Measurements from ENCODE around the gene RALGAPA2. TPM values are rescaled to one million over a fixed set of nuclear protein-coding genes. Genes with fewer than 3 reads are reported as not detected.

RALGAPA2 gene
- polyA plus RNA-seq, 1 donor from 2014 or later, result 21.8 TPM

DNA sequence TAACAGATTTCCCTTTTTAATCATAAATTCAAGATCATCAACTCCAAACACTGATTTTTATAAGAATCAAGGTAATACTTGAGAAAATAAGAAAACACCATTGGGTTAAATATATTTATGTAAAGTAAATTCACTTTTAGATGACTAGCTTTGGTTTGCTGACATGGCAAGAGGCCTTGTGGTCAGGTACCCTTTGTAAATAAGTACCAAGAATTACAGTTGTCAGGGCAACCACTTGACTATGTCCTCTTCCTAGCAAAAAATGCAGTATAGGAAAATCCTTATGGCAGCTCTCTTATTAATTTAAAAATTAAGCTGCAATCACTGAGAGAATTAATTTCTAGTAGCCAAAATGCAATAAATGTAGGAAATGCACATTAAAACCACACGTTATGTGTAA is 190.7 kb downstream of the RALGAPA2 start:
- H3K4me2 ChIP-seq (ENCODE audit: low read length), result no peak overlapping the region
- no peak overlapping the region for H3K27ac ChIP-seq (ENCODE audit: low read length)
- no peaks in the 10 kb centered on the region for H3K36me3 ChIP-seq (ENCODE audit: insufficient read depth, low read length)
- no peak overlapping the region for H3K9ac ChIP-seq (ENCODE audit: low read length)
- no peak overlapping the region for H3K4me3 ChIP-seq (ENCODE audit: low read length)
- no peak overlapping the region for H2AFZ ChIP-seq (ENCODE audit: low read depth, low read length)
- H3K9me2 ChIP-seq (ENCODE audit: insufficient read depth, low read length), result no peaks in the 10 kb centered on the region
- no peak for TF ChIP-seq EZH2 (IDR thresholded peaks at IDR 0.05; ENCODE audit: borderline replicate concordance, insufficient read depth, low read length, poor library complexity, severe bottlenecking)
- TF ChIP-seq, protein P1, sequence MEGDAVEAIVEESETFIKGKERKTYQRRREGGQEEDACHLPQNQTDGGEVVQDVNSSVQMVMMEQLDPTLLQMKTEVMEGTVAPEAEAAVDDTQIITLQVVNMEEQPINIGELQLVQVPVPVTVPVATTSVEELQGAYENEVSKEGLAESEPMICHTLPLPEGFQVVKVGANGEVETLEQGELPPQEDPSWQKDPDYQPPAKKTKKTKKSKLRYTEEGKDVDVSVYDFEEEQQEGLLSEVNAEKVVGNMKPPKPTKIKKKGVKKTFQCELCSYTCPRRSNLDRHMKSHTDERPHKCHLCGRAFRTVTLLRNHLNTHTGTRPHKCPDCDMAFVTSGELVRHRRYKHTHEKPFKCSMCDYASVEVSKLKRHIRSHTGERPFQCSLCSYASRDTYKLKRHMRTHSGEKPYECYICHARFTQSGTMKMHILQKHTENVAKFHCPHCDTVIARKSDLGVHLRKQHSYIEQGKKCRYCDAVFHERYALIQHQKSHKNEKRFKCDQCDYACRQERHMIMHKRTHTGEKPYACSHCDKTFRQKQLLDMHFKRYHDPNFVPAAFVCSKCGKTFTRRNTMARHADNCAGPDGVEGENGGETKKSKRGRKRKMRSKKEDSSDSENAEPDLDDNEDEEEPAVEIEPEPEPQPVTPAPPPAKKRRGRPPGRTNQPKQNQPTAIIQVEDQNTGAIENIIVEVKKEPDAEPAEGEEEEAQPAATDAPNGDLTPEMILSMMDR (IDR thresholded peaks at IDR 0.05; ENCODE audit: poor library complexity, severe bottlenecking), result no peak
- no peak for TF ChIP-seq EP300 (conservative IDR thresholded peaks at IDR 0.05; ENCODE audit: poor library complexity, severe bottlenecking)
- no peak for TF ChIP-seq SMC3 (conservative IDR thresholded peaks at IDR 0.05; ENCODE audit: poor library complexity)
- no peak for TF ChIP-seq POLR2AphosphoS5 (IDR thresholded peaks at IDR 0.05)
- TF ChIP-seq TAF1 (IDR thresholded peaks at IDR 0.05; ENCODE audit: low read depth), result no peak
- H3K9me3 ChIP-seq (ENCODE audit: low read length), result no peaks in the 10 kb centered on the region
- no peaks in the 10 kb centered on the region for H4K20me1 ChIP-seq (ENCODE audit: insufficient read depth)
- H3F3A ChIP-seq (ENCODE audit: insufficient read depth, low read length, poor library complexity, severe bottlenecking), result no peaks in the 10 kb centered on the region
- H3K27me3 ChIP-seq (ENCODE audit: insufficient read depth, low read depth, low read length), result no peaks in the 10 kb centered on the region
- no peaks in the 10 kb centered on the region for H3K79me2 ChIP-seq (replicated peaks; ENCODE audit: insufficient read depth, low read length)

DNA sequence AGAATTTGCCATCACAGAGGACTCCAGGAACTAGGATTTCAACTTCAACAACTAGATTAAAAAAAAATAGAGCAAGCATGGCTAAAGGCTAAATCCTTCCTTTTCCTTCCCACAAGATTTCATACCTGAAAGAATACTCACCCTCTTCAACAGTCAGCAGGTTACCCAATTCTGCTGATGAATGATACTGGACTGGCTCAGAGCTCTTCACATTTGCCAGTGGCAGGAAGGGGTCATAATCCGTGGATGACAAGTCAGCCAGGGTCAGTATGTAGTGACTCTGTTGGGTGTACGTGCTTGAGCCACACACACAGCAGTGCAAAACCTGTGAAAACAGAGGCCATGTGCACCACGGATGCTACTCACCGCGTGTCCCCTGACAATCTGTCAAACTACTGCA is 191.7 kb downstream of the RALGAPA2 start:
- TF ChIP-seq SMC3 (conservative IDR thresholded peaks at IDR 0.05; ENCODE audit: poor library complexity) (no peak), POLR2AphosphoS5 (IDR thresholded peaks at IDR 0.05) (no peak), TAF1 (IDR thresholded peaks at IDR 0.05; ENCODE audit: low read depth) (no peak), MXI1 (conservative IDR thresholded peaks at IDR 0.05; ENCODE audit: poor library complexity, severe bottlenecking) (no peak), RAD21 (conservative IDR thresholded peaks at IDR 0.05) (no peak), EZH2 (IDR thresholded peaks at IDR 0.05; ENCODE audit: borderline replicate concordance, insufficient read depth, low read length, poor library complexity, severe bottlenecking) (no peak), EP300 (conservative IDR thresholded peaks at IDR 0.05; ENCODE audit: poor library complexity, severe bottlenecking) (no peak)
- TF ChIP-seq, protein P2, sequence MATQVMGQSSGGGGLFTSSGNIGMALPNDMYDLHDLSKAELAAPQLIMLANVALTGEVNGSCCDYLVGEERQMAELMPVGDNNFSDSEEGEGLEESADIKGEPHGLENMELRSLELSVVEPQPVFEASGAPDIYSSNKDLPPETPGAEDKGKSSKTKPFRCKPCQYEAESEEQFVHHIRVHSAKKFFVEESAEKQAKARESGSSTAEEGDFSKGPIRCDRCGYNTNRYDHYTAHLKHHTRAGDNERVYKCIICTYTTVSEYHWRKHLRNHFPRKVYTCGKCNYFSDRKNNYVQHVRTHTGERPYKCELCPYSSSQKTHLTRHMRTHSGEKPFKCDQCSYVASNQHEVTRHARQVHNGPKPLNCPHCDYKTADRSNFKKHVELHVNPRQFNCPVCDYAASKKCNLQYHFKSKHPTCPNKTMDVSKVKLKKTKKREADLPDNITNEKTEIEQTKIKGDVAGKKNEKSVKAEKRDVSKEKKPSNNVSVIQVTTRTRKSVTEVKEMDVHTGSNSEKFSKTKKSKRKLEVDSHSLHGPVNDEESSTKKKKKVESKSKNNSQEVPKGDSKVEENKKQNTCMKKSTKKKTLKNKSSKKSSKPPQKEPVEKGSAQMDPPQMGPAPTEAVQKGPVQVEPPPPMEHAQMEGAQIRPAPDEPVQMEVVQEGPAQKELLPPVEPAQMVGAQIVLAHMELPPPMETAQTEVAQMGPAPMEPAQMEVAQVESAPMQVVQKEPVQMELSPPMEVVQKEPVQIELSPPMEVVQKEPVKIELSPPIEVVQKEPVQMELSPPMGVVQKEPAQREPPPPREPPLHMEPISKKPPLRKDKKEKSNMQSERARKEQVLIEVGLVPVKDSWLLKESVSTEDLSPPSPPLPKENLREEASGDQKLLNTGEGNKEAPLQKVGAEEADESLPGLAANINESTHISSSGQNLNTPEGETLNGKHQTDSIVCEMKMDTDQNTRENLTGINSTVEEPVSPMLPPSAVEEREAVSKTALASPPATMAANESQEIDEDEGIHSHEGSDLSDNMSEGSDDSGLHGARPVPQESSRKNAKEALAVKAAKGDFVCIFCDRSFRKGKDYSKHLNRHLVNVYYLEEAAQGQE (IDR thresholded peaks at IDR 0.05; ENCODE audit: borderline replicate concordance), result no peak
- TF ChIP-seq, protein P1 (IDR thresholded peaks at IDR 0.05; ENCODE audit: poor library complexity, severe bottlenecking), result no peak
- H3K27ac ChIP-seq (ENCODE audit: low read length), result no peak overlapping the region
- no peak overlapping the region for H3K4me3 ChIP-seq (ENCODE audit: low read length)
- H3K9me3 ChIP-seq (ENCODE audit: low read length), result no peaks in the 10 kb centered on the region
- no peaks in the 10 kb centered on the region for H3K9me2 ChIP-seq (ENCODE audit: insufficient read depth, low read length)
- no peaks in the 10 kb centered on the region for H3F3A ChIP-seq (ENCODE audit: insufficient read depth, low read length, poor library complexity, severe bottlenecking)
- H3K36me3 ChIP-seq (ENCODE audit: insufficient read depth, low read length), result no peaks in the 10 kb centered on the region
- no peaks in the 10 kb centered on the region for H3K79me2 ChIP-seq (replicated peaks; ENCODE audit: insufficient read depth, low read length)
- no peaks in the 10 kb centered on the region for H3K27me3 ChIP-seq (ENCODE audit: insufficient read depth, low read depth, low read length)
- no peak overlapping the region for H3K4me2 ChIP-seq (ENCODE audit: low read length)
- no peak overlapping the region for H2AFZ ChIP-seq (ENCODE audit: low read depth, low read length)
- H4K20me1 ChIP-seq (ENCODE audit: insufficient read depth), result no peaks in the 10 kb centered on the region
- no peak overlapping the region for H3K9ac ChIP-seq (ENCODE audit: low read length)

Data from neural cell (in vitro differentiated cells).